Activated naive CD4-positive, alpha-beta T cell treated with anti-CD3 and anti-CD28 coated beads, Interleukin-2, amount 50 U/mL, for 16 hours (primary cell): ENCODE data around the gene MPP4.

ENCODE experiments used
- DNase-seq: peaks from one replicate; pipeline ENCODE4 v3.0.0-alpha.2; 2020

MPP4 gene

GRCh38 chr2:201621293-201621999 is 77.0 kb downstream of the MPP4 start:
- no peak for DNase-seq

- DNase-seq = no peak
Observed at GRCh38 chr2:201618744-201619662, 79.4 kb downstream of the MPP4 start.

- no peak for DNase-seq
Observed at GRCh38 chr2:201608021-201608420, 90.4 kb downstream of the MPP4 start.

DNA sequence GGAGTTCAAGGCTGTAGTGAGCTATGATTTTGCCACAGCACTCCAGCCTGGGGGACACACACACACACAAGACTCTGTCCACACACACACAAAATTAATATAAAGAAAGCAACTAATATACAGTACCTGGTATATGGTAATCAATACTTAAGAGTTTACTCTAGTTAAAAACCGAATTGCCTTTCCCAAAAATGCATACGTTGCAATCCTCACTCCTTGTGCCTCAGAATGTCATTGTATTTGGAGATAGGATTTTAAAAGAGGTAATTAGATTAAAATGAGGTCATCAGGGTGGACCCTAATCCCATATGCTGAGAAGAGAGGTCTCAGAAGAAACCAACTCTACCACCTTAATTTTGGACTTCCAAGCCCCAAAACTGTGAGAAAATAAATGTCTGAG is 90.9 kb downstream of the MPP4 start:
- DNase-seq = no peak

DNA sequence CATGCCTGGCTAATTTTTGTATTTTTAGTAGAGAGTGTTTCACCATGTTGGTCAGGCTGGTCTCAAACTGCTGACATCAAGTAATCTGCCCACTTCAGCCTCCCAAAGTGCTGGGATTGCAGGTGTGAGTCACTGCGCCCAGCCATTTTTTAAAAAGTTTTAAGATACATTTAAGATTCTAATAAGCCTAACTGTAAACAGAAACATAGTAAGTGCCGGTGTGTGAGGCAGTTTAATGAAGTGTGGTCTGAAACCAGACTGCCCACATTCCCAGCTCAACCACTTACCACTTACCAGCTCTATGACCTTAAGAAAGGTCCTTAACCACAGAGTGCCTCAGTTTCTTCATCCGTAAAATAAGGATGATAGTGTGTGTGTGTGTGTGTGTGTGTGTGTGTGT is 97.5 kb downstream of the MPP4 start:
- no peak for DNase-seq

- DNase-seq = no peak
Observed at GRCh38 chr2:201597397-201597796, 101.0 kb downstream of the MPP4 start.
